Spleen (tissue), 11 donors: Measurements from ENCODE around the gene GNAO1. TPM values are rescaled to one million over a fixed set of nuclear protein-coding genes. Genes with fewer than 3 reads are reported as not detected.

Experiments
- DNase-seq: peaks from one replicate; pipeline ENCODE4 v3.0.0-alpha.2; 2020
- H3K27ac ChIP-seq, 8 donors: fragments of 200-600 bp; sonication (generic) in 7 of 8; 1 replicate in 4 of 8; 2 replicates in 4 of 8; pipeline versions ENCODE4 v1.5.0 to v1.8.0; 2016 to 2021; ENCODE audit warnings: inconsistent platforms in 4 of 8, mild to moderate bottlenecking in 4 of 8, moderate library complexity in 1 of 8
- H3K27me3 ChIP-seq, 7 donors: fragments of 200-600 bp; sonication (generic) in 6 of 7; replicated peaks in 1 of 7; 1 replicate in 4 of 7; 2 replicates in 3 of 7; pipeline versions ENCODE4 v1.5.0 to v1.8.0; 2016 to 2021; ENCODE audit warnings: inconsistent platforms in 3 of 7, mild to moderate bottlenecking in 1 of 7
- H3K36me3 ChIP-seq, 6 donors: fragments of 200-600 bp; sonication (generic) in 5 of 6; 1 replicate in 4 of 6; 2 replicates in 2 of 6; pipeline versions ENCODE4 v1.5.0 to v1.8.0; 2016 to 2021; ENCODE audit warnings: inconsistent platforms in 2 of 6
- H3K4me1 ChIP-seq, 6 donors: fragments of 200-600 bp; sonication (generic) in 5 of 6; 1 replicate in 3 of 6; 2 replicates in 3 of 6; pipeline versions ENCODE4 v1.5.0 to v1.8.0; 2016 to 2021; ENCODE audit warnings: inconsistent platforms in 3 of 6
- H3K4me3 ChIP-seq, 8 donors: fragments of 200-600 bp; sonication (generic) in 7 of 8; 1 replicate in 4 of 8; 2 replicates in 4 of 8; pipeline versions ENCODE4 v1.5.0 to v1.8.0; 2016 to 2021; ENCODE audit warnings: inconsistent platforms in 4 of 8, mild to moderate bottlenecking in 4 of 8, moderate library complexity in 2 of 8
- H3K9me3 ChIP-seq, 8 donors: fragments of 200-600 bp; sonication (generic) in 7 of 8; 1 replicate in 4 of 8; 2 replicates in 4 of 8; pipeline versions ENCODE4 v1.5.0 to v1.8.0; 2016 to 2021; ENCODE audit warnings: inconsistent platforms in 4 of 8
- CTCF ChIP-seq, 11 experiments: fragments of 200-600 bp in 7 of 11; fragments of 450-650 bp in 4 of 11; sonication (generic) in 4 of 11; IDR thresholded peaks in 8 of 11; conservative IDR thresholded peaks in 3 of 11; 1 replicate in 7 of 11; 2 replicates in 4 of 11; pipeline versions ENCODE4 v1.4.0 to v1.8.0; 2016 to 2021; ENCODE audit warnings: antibody characterized with exemption in 11 of 11, inconsistent platforms in 4 of 11, mild to moderate bottlenecking in 1 of 11
- POLR2A ChIP-seq, 3 donors: fragments of 450-650 bp; IDR thresholded peaks; one replicate each; pipeline ENCODE4 v1.5.1; 2017; ENCODE audit warnings: antibody characterized with exemption in 3 of 3, mild to moderate bottlenecking in 1 of 3
- POLR2AphosphoS5 ChIP-seq, 3 donors: sonication (generic); formaldehyde crosslinking; IDR thresholded peaks; one replicate each; pipeline ENCODE4 v1.5.1; 2017; ENCODE audit warnings: antibody characterized with exemption in 3 of 3
- WGBS, 5 donors: extraction: QIAGEN DNeasy Blood & Tissue Kit in 3 of 5; methylation state at CpG; one replicate each; pipeline versions ENCODE4 v1.1.5 to v1.1.7; 2013 to 2018; 5-methylcytosine and 5-hydroxymethylcytosine counted together
- intact Hi-C: fragments of 100-400 bp; cut with DNase I; formaldehyde crosslinking; loops from one replicate; pipeline ENCODE4 v1.15.0; 2023; ENCODE audit warnings: low total_unique reads
- polyA plus RNA-seq, 3 donors: library from polyadenylated mRNA; stranded (reverse); fragments of 200-250 nt; gene quantifications; one replicate each; pipeline ENCODE4 v1.2.1, GENCODE V29; 2013
- total RNA-seq, 7 donors: library from RNA; depleted of rRNA in 3 of 7; stranded (reverse); fragments of >200 nt in 3 of 7; fragmentation: NEBNext Ultra II Directional in 4 of 7; extraction: Animal tissue kit (Norgen Biotek cat#: 25700) in 4 of 7; gene quantifications; one replicate each; pipeline versions ENCODE4 v1.1.0 to v1.2.1, GENCODE V29; 2016 to 2021
- donor health status: healthy with polysubstance abuse.
- donor health status: DM: no; HTN: no; CAD: no; lungs with moderate emphysema.
- donor health status: DM: no; HTN: no; CAD: no.
- donor health status: Bipolar disorder and iron deficiency.
- donor health status: healthy.
- donor health status: DM: no; HTN: no; CAD: no.
- donor health status: DM: yes; HTN: yes; CAD: no.

Gene GNAO1
- total and polyA plus RNA-seq, 10 donors: 0.32 to 7.9 (median 4.7) TPM

GRCh38 chr16:56265184-56265583, 73.9 kb downstream of the GNAO1 start:
- Histone ChIP-seq H3K9me3 (no peaks in the 10 kb centered on the region), H3K4me3 (no peak overlapping the region), H3K4me1 (peaks cover 0 to 25% (median 9%) of the 10 kb centered on the region in 6 donors), H3K27ac (peak overlapping the region in 1 of 8 donors; percentile 44), H3K36me3 (no peaks in the 10 kb centered on the region), H3K27me3 (no peaks in the 10 kb centered on the region)
- intact Hi-C loops: no loop called here
- TF ChIP-seq POLR2A (IDR thresholded peaks at IDR 0.05): no peak
- no peak for TF ChIP-seq CTCF (IDR thresholded peaks at IDR 0.05 in 8 of 11, conservative IDR thresholded peaks at IDR 0.05 in 3 of 11)
- no peak for TF ChIP-seq POLR2AphosphoS5 (IDR thresholded peaks at IDR 0.05)
- no peak for DNase-seq
- 90 to 95% (median 93%) methylated on average over 4 of the region's 4 CpGs for WGBS, 5 donors

- H3K27ac ChIP-seq: no peak overlapping the region
- H3K9me3 ChIP-seq: no peaks in the 10 kb centered on the region
- H3K36me3 ChIP-seq: no peaks in the 10 kb centered on the region
- intact Hi-C loops: no loop called here
- no peak for DNase-seq
- WGBS, 5 donors: 87 to 98% (median 92%) methylated on average over 3 of the region's 3 CpGs
- H3K27me3 ChIP-seq: no peaks in the 10 kb centered on the region
- H3K4me3 ChIP-seq: no peak overlapping the region
- H3K4me1 ChIP-seq: peaks cover 0 to 25% (median 9%) of the 10 kb centered on the region in 6 donors
- TF ChIP-seq POLR2A (IDR thresholded peaks at IDR 0.05) (no peak), CTCF (IDR thresholded peaks at IDR 0.05 in 8 of 11, conservative IDR thresholded peaks at IDR 0.05 in 3 of 11) (no peak), POLR2AphosphoS5 (IDR thresholded peaks at IDR 0.05) (no peak)
These were observed 74.5 kb downstream of the GNAO1 start for GRCh38 chr16:56265746-56266145.

- no peaks in the 10 kb centered on the region for H3K36me3 ChIP-seq
- no peaks in the 10 kb centered on the region for H3K27me3 ChIP-seq
- no peak for DNase-seq
- no peaks in the 10 kb centered on the region for H3K9me3 ChIP-seq
- no peak overlapping the region for H3K4me3 ChIP-seq
- intact Hi-C loops: no loop called here
- H3K4me1 ChIP-seq: peaks cover 0 to 13% (median 3%) of the 10 kb centered on the region in 6 donors
- H3K27ac ChIP-seq: no peak overlapping the region
- WGBS, 5 donors: 82 to 89% (median 84%) methylated on average over 16 to 17 of the region's 17 CpGs
- no peak for TF ChIP-seq POLR2A (IDR thresholded peaks at IDR 0.05)
- TF ChIP-seq CTCF (IDR thresholded peaks at IDR 0.05 in 8 of 11, conservative IDR thresholded peaks at IDR 0.05 in 3 of 11): no peak
- no peak for TF ChIP-seq POLR2AphosphoS5 (IDR thresholded peaks at IDR 0.05)
These were observed 75.6 kb downstream of the GNAO1 start for GRCh38 chr16:56266641-56267607.

- DNase-seq: no peak
- H3K36me3 ChIP-seq: no peaks in the 10 kb centered on the region
- 64 to 83% (median 73%) methylated on average over 2 of the region's 2 CpGs for WGBS, 5 donors
- H3K4me1 ChIP-seq: peaks cover 0 to 8% (median under 1%) of the 10 kb centered on the region in 6 donors
- no peak overlapping the region for H3K27ac ChIP-seq
- H3K9me3 ChIP-seq: no peaks in the 10 kb centered on the region
- no peak for TF ChIP-seq POLR2A (IDR thresholded peaks at IDR 0.05)
- no peak for TF ChIP-seq POLR2AphosphoS5 (IDR thresholded peaks at IDR 0.05)
- no peak for TF ChIP-seq CTCF (IDR thresholded peaks at IDR 0.05 in 8 of 11, conservative IDR thresholded peaks at IDR 0.05 in 3 of 11)
- H3K4me3 ChIP-seq: no peak overlapping the region
- intact Hi-C loops: no loop called here
- no peaks in the 10 kb centered on the region for H3K27me3 ChIP-seq
These were observed 76.6 kb downstream of the GNAO1 start for GRCh38 chr16:56267888-56268287.
